ENCODE measurements around the gene SNAPC5.

The SNAPC5 gene

GRCh38 chr15:66489179-66489791, 8.3 kb downstream of the SNAPC5 start:
- H3K9me3 ChIP-seq (ENCODE audit: insufficient read depth, low read depth, low read length): no peaks in the 10 kb centered on the region
- WGBS: 93% methylated on average over 6 of the region's 6 CpGs
- H3K36me3 ChIP-seq (ENCODE audit: insufficient read depth, low read length): peaks cover 99% of the 10 kb centered on the region
- H3K4me3 ChIP-seq (ENCODE audit: low read length): no peak overlapping the region
- H3K27ac ChIP-seq (ENCODE audit: low read depth, low read length): no peak overlapping the region
- no peaks in the 10 kb centered on the region for H3K4me1 ChIP-seq (ENCODE audit: insufficient read depth, low read length)
- no peak overlapping the region for H3K9ac ChIP-seq (ENCODE audit: low read depth, low read length)
- no peaks in the 10 kb centered on the region for H3K27me3 ChIP-seq (ENCODE audit: insufficient read depth, low read length)

- H3K27ac ChIP-seq (ENCODE audit: low read depth, low read length): no peak overlapping the region
- 94% methylated on average over 5 of the region's 5 CpGs for WGBS
- H3K36me3 ChIP-seq (ENCODE audit: insufficient read depth, low read length): peaks cover 92% of the 10 kb centered on the region
- no peaks in the 10 kb centered on the region for H3K9me3 ChIP-seq (ENCODE audit: insufficient read depth, low read depth, low read length)
- no peak overlapping the region for H3K9ac ChIP-seq (ENCODE audit: low read depth, low read length)
- no peak overlapping the region for H3K4me3 ChIP-seq (ENCODE audit: low read length)
- no peaks in the 10 kb centered on the region for H3K4me1 ChIP-seq (ENCODE audit: insufficient read depth, low read length)
- no peaks in the 10 kb centered on the region for H3K27me3 ChIP-seq (ENCODE audit: insufficient read depth, low read length)
These were observed 9.0 kb downstream of the SNAPC5 start for GRCh38 chr15:66488525-66488924.

GRCh38 chr15:66486887-66487286, 10.7 kb downstream of the SNAPC5 start:
- no peak overlapping the region for H3K9ac ChIP-seq (ENCODE audit: low read depth, low read length)
- no peaks in the 10 kb centered on the region for H3K9me3 ChIP-seq (ENCODE audit: insufficient read depth, low read depth, low read length)
- no peaks in the 10 kb centered on the region for H3K4me1 ChIP-seq (ENCODE audit: insufficient read depth, low read length)
- H3K27ac ChIP-seq (ENCODE audit: low read depth, low read length): no peak overlapping the region
- 95% methylated on average over 3 of the region's 3 CpGs for WGBS
- no peaks in the 10 kb centered on the region for H3K27me3 ChIP-seq (ENCODE audit: insufficient read depth, low read length)
- H3K4me3 ChIP-seq (ENCODE audit: low read length): no peak overlapping the region
- peaks cover 87% of the 10 kb centered on the region for H3K36me3 ChIP-seq (ENCODE audit: insufficient read depth, low read length)

GRCh38 chr15:66484539-66485112, 12.9 kb downstream of the SNAPC5 start:
- Histone ChIP-seq H3K4me1 (ENCODE audit: insufficient read depth, low read length) (no peaks in the 10 kb centered on the region), H3K9ac (ENCODE audit: low read depth, low read length) (no peak overlapping the region), H3K9me3 (ENCODE audit: insufficient read depth, low read depth, low read length) (no peaks in the 10 kb centered on the region), H3K4me3 (ENCODE audit: low read length) (no peak overlapping the region), H3K36me3 (ENCODE audit: insufficient read depth, low read length) (peaks cover 78% of the 10 kb centered on the region), H3K27me3 (ENCODE audit: insufficient read depth, low read length) (no peaks in the 10 kb centered on the region), H3K27ac (ENCODE audit: low read depth, low read length) (no peak overlapping the region)
- WGBS: 92% methylated on average over 5 of the region's 5 CpGs

DNA sequence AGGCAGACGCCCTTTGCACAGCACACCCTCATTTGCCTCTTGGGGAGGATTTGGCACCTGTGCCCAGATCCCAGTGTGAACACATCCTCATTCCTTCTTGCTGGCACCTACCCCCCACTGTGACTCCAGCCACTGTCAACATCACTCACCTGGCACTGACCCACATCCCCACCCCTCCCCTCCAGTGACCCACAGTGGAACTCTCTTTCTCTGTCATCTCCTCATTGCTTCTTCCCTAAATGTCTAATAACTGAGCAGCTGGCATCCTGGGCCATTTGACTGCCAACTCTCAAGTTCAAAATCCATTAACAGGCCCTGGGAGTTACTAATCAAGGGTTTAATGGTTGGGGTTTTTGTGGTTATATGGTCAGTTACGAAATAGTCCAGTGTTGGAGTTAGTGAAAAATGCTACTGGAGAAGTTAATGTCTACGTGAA, 14.4 kb downstream of the SNAPC5 start:
- Histone ChIP-seq H3K9ac (ENCODE audit: low read depth, low read length) (no peak overlapping the region), H3K9me3 (ENCODE audit: insufficient read depth, low read depth, low read length) (no peaks in the 10 kb centered on the region), H3K4me1 (ENCODE audit: insufficient read depth, low read length) (no peaks in the 10 kb centered on the region), H3K27me3 (ENCODE audit: insufficient read depth, low read length) (no peaks in the 10 kb centered on the region), H3K27ac (ENCODE audit: low read depth, low read length) (no peak overlapping the region), H3K4me3 (ENCODE audit: low read length) (no peak overlapping the region), H3K36me3 (ENCODE audit: insufficient read depth, low read length) (peaks cover 64% of the 10 kb centered on the region)
- WGBS: 93% methylated on average over 3 of the region's 3 CpGs

- Histone ChIP-seq H3K9ac (ENCODE audit: low read depth, low read length) (no peak overlapping the region), H3K27me3 (ENCODE audit: insufficient read depth, low read length) (no peaks in the 10 kb centered on the region), H3K9me3 (ENCODE audit: insufficient read depth, low read depth, low read length) (no peaks in the 10 kb centered on the region), H3K36me3 (ENCODE audit: insufficient read depth, low read length) (peaks cover 57% of the 10 kb centered on the region), H3K4me3 (ENCODE audit: low read length) (no peak overlapping the region), H3K27ac (ENCODE audit: low read depth, low read length) (no peak overlapping the region), H3K4me1 (ENCODE audit: insufficient read depth, low read length) (no peaks in the 10 kb centered on the region)
- 93% methylated on average over 9 of the region's 9 CpGs for WGBS
These were observed 15.0 kb downstream of the SNAPC5 start for GRCh38 chr15:66482539-66482938.

DNA sequence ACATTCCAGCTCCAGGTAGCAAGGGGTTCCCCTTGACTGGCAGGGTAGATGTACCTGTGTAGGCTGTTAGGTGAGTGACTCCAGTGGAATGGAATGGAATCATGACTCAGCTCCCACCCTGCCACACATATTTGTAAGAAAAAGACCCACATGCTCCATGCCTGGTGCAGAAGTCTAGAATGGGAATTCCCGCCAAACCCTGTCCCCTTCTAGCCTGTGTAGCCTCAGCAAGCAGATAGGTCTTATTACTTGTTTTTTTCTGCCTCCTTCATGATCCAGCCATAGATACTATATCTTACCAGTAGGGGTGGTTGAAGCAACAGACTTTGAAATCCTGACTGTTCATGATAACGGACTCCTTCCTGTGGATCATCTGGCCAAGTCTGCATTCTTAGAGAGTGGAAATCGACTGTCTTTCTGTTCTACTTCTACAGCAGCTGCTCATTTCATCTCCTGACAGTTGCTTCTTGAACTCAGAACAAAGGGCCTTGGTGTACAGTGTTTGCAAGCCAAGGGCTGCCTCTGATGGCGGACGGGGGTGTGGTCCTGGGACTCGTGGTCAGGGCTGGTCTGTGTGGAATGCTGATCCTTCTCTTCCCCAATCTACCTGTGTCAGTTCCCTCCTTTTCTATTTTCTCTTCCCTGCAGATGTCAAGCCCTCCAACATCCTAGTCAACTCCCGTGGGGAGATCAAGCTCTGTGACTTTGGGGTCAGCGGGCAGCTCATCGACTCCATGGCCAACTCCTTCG, 16.3 kb downstream of the SNAPC5 start:
- peaks cover 7% of the 10 kb centered on the region for H3K4me1 ChIP-seq (ENCODE audit: insufficient read depth, low read length)

DNA sequence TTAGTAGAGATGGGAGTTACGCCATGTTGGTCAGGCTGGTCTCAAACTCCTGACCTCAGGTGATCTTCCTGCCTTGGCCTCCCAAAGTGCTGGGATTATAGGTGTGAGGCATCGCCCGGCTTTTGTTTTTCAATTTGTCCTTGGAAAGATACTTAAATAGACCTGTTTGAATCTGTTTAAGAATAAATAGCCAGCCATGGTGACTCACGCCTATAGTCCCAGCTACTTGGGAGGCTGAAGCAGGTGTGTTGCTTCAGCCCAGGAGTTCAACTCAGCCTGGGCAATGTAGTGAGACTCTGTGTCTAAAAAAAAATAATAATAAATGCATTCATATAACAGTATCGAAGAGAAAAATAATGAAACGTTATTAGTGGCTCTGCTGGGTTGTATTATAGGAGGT, 17.3 kb downstream of the SNAPC5 start:
- Histone ChIP-seq H3K4me3 (ENCODE audit: low read length) (no peak overlapping the region), H3K9ac (ENCODE audit: low read depth, low read length) (no peak overlapping the region), H3K27me3 (ENCODE audit: insufficient read depth, low read length) (no peaks in the 10 kb centered on the region), H3K36me3 (ENCODE audit: insufficient read depth, low read length) (peaks cover 36% of the 10 kb centered on the region), H3K27ac (ENCODE audit: low read depth, low read length) (no peak overlapping the region), H3K4me1 (ENCODE audit: insufficient read depth, low read length) (peaks cover 17% of the 10 kb centered on the region), H3K9me3 (ENCODE audit: insufficient read depth, low read depth, low read length) (no peaks in the 10 kb centered on the region)
- 96% methylated on average over 6 of the region's 6 CpGs for WGBS

More for the DNA sequence above, 16.3 kb downstream of the SNAPC5 start:
- no peaks in the 10 kb centered on the region for H3K27me3 ChIP-seq (ENCODE audit: insufficient read depth, low read length)
- WGBS: 96% methylated on average over 10 of the region's 10 CpGs
- H3K36me3 ChIP-seq (ENCODE audit: insufficient read depth, low read length): peaks cover 45% of the 10 kb centered on the region
- H3K4me3 ChIP-seq (ENCODE audit: low read length): no peak overlapping the region
- H3K27ac ChIP-seq (ENCODE audit: low read depth, low read length): no peak overlapping the region
- no peak overlapping the region for H3K9ac ChIP-seq (ENCODE audit: low read depth, low read length)
- H3K9me3 ChIP-seq (ENCODE audit: insufficient read depth, low read depth, low read length): no peaks in the 10 kb centered on the region

GRCh38 chr15:66477011-66477410, 20.6 kb downstream of the SNAPC5 start:
- no peak overlapping the region for H3K27ac ChIP-seq (ENCODE audit: low read depth, low read length)

DNA sequence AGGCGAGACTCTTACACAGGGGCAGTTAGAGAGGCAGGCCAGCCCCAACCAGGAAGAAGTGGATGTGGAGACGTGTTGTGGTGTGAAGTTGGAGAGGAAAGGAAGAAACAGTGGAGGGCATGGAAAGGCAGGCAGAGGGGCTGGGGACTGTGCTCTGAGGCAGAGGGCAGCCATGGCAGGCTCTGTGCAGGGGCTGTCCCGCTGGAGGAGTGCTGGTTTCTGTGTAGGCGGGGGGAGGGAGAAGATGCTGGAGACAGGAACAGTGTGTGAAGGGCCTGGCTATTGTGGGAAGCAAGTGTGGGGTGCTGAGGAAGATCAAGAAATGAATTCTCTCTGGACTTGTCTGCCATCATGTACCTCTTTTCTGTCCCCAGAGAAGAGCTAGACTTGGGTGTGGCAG, 21.0 kb downstream of the SNAPC5 start:
- Histone ChIP-seq H3K9me3 (ENCODE audit: insufficient read depth, low read depth, low read length) (no peaks in the 10 kb centered on the region), H3K4me1 (ENCODE audit: insufficient read depth, low read length) (peaks cover 52% of the 10 kb centered on the region), H3K9ac (ENCODE audit: low read depth, low read length) (no peak overlapping the region), H3K27me3 (ENCODE audit: insufficient read depth, low read length) (no peaks in the 10 kb centered on the region), H3K27ac (ENCODE audit: low read depth, low read length) (no peak overlapping the region), H3K4me3 (ENCODE audit: low read length) (no peak overlapping the region), H3K36me3 (ENCODE audit: insufficient read depth, low read length) (peaks cover 10% of the 10 kb centered on the region)
- WGBS: 74% methylated on average over 4 of the region's 4 CpGs

More at GRCh38 chr15:66477011-66477410, 20.6 kb downstream of the SNAPC5 start:
- Histone ChIP-seq H3K4me3 (ENCODE audit: low read length) (no peak overlapping the region), H3K4me1 (ENCODE audit: insufficient read depth, low read length) (peaks cover 49% of the 10 kb centered on the region), H3K9ac (ENCODE audit: low read depth, low read length) (no peak overlapping the region), H3K9me3 (ENCODE audit: insufficient read depth, low read depth, low read length) (no peaks in the 10 kb centered on the region), H3K36me3 (ENCODE audit: insufficient read depth, low read length) (peaks cover 15% of the 10 kb centered on the region), H3K27me3 (ENCODE audit: insufficient read depth, low read length) (no peaks in the 10 kb centered on the region)
- 82% methylated on average over 2 of the region's 2 CpGs for WGBS

DNA sequence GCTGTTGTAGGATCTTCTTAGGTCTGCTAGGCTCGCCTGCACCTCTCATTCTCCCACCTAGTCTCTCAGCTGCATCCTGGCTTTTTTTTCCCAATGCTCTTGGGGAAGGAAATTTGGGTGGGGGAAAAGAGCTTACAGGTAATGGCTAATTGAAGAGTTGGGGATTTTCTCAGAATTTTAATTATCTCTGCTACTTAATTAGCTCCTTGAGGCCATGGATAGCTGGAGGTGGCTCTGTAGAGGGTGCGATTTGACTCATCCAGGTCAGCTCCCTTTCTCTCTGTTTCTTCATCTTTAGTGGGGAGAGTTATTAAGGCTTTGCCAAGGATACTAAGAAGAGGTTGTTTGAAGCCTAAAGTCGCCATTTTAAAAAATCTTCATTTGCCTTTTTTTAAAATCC, 22.6 kb downstream of the SNAPC5 start:
- peak overlapping the region; percentile 13; the same call in 1 of the 2 replicates for H3K9ac ChIP-seq (ENCODE audit: low read depth, low read length)
- 82% methylated on average over 3 of the region's 3 CpGs for WGBS
- peaks cover 67% of the 10 kb centered on the region for H3K4me1 ChIP-seq (ENCODE audit: insufficient read depth, low read length)

More for the DNA sequence above, 22.6 kb downstream of the SNAPC5 start:
- H3K9me3 ChIP-seq (ENCODE audit: insufficient read depth, low read depth, low read length): no peaks in the 10 kb centered on the region
- no peaks in the 10 kb centered on the region for H3K27me3 ChIP-seq (ENCODE audit: insufficient read depth, low read length)
- no peaks in the 10 kb centered on the region for H3K36me3 ChIP-seq (ENCODE audit: insufficient read depth, low read length)
- no peak overlapping the region; the same call in 1 of the 2 replicates for H3K27ac ChIP-seq (ENCODE audit: low read depth, low read length)
- no peak overlapping the region for H3K4me3 ChIP-seq (ENCODE audit: low read length)
